Stimulated activated CD8-positive, alpha-beta memory T cell treated with anti-CD3 and anti-CD28 coated beads, Interleukin-12 subunit alpha, Interleukin-12 subunit beta, amount 100 ng/mL, for 24 hours (primary cell): Measurements from ENCODE around the gene DSTN.

ENCODE experiments used
- DNase-seq: peaks from one replicate; pipeline ENCODE4 v3.0.0-alpha.2; 2020; ENCODE audit errors: extremely low read depth

Gene DSTN

DNA sequence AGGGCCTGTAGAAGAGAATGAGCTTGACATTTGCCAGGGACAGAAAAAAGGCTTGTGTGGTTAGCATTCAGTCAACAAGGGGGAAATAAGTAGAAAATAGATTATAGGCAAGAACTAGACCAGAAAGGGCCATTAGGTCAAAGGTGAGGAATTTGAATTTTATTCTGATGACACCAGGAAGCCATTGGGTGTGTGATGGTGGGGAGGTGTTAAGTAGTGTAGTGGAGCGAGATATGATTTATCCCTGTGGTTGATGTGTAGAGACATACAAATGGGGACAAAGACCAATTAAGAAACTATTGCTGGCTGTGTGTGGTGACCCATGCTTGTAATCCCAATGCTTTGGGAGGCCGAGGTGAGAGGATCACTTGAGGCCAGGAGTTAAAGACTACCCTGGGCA, 11.0 kb downstream of the DSTN start:
- no peak for DNase-seq

DNA sequence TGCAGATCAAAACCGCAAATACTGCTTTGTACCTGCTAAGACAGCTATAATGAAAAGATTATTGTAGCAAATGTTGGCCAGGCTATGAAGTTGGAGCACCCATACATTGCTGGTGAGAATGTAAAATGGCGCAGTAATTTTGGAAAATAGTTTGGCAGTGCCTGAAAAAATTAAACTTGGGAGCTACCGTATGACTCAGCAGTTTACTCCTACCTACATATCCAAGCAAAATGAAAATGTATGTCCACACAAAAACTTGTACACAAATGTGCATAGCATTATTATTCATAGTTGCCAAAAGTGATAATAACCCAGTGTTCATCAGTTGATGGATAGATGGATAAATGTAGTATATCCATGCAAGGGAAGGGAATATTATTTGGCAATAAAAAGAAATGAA, 13.3 kb downstream of the DSTN start:
- DNase-seq, result no peak

DNA sequence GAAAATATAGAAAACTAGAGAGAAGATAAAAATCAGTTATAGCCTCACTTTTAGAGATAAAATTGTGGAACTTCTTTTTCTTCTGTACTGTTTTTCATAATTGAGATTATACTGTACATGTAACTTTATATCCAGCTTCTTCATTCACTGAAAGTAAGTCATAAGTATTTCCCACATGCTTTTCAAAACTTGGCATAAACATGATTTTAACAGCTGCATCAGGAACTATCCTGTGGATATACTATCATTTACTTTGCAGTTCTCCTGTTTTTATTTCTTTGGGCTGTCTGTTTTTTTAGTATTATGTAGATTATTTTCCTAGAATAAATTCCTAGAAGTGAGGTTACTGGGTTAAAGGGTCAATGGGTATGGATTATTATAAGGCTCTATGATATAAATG, 14.8 kb downstream of the DSTN start:
- DNase-seq, result no peak

DNA sequence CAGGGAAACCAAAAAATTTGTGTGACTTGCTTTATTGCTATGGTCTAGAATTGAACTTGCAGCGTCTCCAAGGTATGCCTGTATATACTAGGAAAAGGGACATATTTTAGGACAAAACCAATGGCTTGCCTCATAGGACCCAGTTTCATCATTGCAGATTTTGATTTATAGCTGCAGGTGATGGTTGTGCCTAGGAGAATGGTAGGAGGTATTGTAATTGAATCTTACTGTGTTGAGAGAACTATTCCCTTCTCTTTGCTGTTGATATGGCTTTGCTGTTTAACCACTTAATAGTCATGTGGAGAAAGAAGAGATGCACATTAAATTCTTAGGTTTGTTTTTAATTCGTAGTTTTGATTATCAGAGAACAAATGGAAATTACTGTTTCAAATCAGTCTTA, 16.4 kb downstream of the DSTN start:
- DNase-seq, result no peak

DNA sequence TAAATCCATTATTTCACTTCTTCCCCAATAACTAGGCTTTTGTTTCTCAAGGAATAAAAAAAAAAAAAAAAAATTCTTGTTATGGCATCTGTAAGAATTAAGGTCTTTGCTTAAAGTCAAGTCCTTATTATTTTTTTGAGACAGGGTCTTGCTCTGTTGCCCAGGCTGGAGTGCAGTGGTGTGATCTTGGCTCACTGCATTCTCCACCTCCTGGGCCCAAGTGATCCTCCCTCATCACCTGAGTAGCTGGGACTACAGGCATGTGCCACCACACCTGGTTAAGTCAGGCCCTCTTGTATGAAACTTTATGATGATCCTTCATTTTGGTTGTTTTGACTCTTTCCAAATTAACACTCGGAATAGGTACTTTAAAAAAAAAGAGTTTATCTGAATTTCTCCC, 17.3 kb downstream of the DSTN start:
- DNase-seq, result no peak

DNA sequence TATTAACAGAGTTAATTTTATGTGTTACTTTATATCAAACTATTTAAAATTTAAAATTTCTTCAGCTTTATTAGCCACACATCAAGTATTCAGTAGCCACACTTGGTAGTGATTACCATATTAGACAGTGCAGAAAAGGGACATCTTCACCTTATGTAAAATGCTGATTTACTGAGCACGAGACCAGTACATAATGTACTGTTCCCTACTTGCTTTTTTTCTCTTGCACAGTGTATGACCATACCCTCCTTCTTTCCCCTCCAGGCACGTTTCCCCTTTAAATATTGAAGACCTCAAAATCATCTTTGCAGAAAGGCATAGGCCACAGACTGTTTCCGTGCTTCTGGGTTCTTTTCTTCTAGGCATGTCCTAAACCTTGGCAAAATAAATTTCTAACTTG, 17.9 kb downstream of the DSTN start:
- no peak for DNase-seq

DNA sequence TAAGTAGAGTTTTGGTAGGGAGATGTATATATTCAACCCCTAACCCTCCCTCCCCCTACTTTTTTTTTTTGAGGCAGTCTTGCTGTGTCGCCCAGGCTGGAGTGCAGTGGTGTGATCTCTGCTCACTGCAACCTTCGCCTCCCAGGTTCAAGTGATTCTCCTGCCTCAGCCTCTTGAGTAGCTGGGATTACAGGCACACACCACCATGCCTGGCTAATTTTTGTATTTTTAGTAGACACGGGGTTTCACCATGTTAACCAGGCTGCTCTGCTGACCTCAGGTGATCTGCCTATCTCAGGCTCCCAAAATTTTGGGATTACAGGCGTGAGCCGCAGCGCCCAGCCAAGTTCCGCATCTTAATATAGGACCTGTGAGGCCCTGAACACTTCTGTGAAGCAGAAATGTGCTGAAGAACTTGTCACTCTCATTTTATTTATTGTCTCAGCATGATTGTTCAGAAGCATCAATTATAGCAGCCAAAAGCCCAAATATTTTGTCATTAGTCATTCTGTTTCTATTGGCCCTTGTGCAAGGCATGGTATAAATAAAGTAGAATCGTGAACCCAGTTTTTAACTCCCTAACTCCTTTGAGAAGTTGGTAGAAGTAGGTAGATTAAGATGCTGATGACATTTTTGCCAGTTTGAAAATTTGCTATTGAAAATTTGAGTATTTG, 19.4 kb downstream of the DSTN start:
- no peak for DNase-seq

DNA sequence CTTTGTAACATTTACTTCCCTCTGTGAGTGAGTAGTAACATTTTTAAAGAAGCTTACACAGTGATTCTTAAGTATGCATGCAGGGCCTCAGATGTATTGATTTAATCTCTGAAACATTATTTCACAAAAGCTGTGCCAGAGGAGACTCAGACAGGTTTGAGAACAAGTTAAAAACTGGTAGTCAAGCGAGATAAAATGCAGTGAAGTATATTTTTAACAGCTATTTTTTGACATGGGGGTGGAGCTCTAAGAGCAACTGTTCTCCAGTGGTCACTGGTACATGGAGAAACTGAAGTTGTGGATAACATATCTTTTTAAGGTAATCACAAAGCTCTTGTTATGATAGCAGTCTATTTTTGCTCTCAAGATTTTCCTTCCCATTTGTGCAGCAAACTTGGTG, 20.4 kb downstream of the DSTN start:
- no peak for DNase-seq

DNA sequence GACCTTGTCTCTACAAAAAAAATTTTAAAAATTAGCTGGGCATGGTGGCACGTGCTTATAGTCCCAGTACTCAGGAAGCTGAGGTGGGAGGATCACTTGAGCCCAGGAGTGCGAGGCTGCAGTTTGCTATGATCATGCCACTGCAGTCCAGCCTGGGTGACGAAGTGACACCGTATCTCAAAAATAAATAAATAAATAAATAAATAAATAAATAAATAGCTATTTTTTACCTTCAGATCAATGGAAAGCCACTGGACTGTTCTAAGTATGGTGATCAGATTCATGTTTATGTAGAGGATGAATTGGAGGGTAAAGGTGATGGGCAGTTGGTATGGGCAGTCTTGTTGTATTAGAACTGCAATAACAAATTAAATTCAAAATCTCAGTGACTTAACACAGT, 24.0 kb downstream of the DSTN start:
- no peak for DNase-seq

DNA sequence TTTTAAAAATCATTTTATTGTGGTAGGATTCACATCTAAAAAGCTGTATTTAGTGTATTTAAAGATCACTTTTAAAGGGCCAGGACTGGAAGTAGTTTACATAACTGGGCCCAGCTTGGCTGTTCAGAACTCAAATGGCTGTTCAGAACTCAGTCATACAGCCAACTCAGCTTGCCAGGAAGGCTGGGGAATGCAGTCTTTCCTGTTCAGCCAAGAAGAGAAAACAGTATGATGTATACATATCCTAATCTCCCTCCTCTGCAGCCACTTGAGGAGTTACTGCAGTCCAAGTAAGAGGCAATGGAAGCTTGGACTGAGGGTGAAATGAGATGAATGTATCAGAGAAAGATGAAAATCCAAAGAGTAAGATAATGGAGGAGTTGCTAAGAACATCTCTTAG, 24.6 kb downstream of the DSTN start:
- no peak for DNase-seq

DNA sequence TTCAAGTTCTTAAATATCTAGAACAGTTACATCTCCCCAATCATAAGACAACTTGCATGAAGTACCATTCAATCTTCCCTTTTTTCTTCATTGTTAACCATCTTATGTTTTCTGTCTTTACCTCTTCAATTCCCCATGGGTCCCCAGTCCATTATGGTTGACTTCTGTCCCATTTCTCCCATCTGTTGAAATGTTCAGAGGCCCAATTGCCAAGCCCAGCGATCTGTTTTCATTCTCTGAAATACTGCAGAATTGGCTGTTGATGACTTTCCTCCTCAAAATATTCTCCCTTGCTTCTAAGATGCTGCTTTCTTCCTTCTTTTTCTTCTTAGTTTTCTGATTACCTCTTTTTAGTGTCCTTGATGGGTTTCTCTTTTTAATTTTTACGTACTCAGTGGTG, 26.0 kb downstream of the DSTN start:
- no peak for DNase-seq

DNA sequence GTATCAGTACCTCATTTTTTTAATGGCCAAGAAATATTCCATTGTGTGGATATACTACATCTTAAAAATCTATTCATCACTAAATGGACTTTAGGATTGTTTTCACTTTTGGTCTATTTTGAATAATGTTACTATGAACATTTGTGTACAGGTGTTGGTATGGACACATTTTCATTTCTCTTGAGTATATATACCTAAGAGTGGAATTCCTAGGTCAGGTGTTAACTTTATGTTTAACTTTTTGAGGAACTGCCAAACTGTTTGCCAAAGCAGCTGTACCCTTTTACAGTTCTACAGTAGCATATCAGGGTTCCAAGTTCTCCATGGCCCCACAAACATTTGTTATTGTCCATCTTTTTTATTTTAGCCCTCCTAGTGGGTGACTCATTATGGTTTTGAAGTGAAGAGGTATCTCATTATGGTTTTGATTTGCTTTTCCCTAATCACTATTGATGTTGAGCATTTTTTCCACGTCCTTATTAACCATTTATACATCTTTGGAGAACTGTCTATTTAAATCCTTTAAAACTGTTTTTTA, 28.2 kb downstream of the DSTN start:
- no peak for DNase-seq

DNA sequence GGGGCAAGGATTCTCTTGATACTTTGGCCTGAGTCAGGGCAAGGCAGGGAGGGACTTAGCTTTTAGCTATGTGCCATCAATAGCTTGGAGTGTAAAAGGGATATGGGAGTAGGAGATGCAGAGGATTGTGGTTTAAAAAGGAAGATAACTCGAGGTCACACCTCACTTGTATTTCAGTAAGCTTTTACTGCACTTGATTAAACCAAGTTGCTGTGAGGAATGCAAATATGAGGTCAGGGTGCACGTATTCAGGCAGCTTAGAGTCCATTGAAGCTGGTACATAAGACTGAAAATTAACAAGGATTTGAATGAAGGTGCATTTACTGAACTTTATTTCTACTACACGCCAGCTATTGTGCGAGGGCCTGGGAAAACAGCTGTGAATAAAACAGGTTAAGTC, 32.1 kb downstream of the DSTN start:
- DNase-seq, result no peak

DNA sequence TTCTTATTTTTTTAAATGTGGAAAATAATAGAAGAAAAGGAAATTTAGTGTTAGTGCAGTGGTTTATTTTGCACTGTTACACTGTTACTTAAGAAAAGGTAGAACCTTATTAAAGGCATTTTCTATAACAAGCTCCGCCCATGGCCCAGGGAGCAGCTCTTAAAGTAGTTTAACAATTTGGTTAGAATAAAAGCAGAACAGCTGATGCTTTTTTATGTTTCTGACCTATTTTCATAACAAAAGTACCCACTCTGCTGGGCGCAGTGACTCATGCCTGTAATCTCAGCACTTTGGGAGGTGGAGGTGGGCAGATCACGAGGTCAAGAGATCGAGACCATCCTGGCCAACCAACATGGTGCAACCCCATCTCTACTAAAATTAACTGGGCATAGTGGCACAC, 32.6 kb downstream of the DSTN start:
- DNase-seq, result no peak

DNA sequence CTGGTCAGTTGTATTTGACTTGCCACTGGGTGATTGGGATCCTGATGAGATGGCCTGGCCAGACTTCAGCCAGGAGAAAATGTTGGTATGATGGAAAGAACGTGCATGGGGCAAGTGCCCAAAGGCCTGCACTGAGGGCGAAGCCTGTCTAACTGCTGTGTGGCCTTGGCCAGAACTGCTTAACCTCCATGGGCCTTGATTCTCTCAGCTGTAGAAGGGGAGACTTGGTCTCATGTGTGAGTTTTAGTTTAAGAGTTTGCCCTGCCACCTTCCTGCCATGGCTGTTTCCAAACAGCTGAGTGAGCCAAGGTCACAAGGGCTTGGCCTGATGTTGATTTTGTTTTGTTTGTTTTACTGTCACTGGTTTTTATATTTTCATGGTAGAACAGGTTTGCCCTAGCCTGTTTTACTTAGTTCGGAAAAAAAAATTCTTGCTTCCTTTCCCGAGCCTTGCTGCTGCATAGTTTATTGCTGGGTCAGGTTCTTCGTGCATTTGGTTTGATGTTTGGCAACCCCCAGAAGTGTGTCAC, 35.3 kb downstream of the DSTN start:
- DNase-seq, result no peak

DNA sequence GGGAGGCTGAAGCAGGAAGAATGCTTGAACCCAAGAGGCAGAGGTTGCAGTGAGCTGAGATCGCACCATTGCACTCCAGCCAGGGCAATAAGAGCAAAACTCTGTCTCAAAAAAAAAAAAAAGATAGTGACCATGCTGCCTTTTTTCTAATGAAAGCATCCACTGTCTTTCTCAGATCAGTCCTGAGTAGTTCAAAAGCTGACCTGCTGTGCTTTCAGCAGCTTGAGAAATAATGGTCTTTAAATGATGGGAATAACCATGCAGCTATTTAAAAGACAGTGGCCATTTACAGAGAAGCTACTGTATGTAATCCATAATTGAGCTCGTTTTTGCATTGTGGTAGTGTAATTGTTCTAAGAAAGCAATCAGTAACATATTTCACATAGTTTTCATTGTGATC, 36.1 kb downstream of the DSTN start:
- no peak for DNase-seq

DNA sequence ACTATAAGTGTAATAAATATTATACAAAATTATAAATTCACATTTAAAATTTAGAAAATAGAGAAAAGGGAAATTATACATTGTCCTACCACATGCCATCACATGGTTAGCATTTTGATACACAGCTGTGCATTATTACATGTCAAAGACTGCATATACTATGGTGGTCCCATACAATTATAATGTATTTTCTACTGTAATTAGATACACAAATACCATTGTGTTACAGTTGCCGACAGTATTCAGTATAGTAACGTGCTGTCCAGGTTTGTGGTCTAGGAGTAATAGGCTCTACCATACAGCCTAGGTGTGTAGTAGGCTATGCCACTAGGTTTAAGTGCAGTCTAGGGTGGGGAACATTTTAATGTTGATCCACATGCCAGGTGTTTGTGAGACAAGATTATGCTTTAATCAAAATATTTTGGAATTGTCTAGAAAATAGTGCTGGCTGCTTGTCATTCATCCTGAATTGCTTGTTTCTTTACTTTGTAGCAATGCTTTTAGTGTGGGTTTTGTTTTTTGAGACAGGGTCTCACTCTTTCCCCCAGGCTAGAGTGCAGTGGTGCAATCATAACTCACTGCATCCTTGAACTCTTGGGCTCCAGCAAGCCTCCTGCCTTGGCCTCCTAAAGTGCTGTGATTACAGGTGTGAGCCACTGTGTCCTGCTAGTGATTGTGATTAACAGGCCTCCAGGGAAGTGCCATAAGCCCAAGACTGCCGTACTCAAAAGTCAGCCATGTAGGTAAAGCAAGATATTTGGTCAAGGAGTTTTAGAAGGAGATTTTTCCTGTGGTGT, 39.0 kb downstream of the DSTN start:
- no peak for DNase-seq

DNA sequence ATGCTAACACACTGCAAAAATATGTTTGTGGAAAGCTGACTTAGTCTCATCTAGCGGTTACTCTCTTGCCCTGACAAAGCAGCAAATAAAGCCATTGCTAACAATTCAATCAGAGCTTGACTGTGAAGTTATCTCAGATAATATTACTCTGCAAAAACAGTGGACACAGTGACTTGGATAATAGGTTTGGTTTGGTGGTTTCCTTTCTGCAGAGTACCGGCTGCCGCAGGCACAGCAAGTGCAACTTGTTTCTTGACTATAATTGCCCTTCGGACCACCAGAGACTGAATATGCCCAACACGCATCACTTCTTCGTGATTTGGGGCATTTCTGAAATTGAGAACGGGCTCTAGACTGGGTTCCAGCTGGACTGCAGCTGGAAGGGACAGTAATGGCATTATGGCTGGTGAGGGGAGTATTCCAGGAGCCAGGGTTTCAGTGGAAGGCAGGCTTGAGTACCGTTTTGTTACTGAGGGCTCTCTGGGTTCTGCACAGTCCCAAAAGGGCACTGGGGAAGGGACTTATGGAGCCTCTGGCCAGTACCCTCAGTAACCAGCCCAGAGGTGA, 40.0 kb downstream of the DSTN start:
- DNase-seq, result no peak

DNA sequence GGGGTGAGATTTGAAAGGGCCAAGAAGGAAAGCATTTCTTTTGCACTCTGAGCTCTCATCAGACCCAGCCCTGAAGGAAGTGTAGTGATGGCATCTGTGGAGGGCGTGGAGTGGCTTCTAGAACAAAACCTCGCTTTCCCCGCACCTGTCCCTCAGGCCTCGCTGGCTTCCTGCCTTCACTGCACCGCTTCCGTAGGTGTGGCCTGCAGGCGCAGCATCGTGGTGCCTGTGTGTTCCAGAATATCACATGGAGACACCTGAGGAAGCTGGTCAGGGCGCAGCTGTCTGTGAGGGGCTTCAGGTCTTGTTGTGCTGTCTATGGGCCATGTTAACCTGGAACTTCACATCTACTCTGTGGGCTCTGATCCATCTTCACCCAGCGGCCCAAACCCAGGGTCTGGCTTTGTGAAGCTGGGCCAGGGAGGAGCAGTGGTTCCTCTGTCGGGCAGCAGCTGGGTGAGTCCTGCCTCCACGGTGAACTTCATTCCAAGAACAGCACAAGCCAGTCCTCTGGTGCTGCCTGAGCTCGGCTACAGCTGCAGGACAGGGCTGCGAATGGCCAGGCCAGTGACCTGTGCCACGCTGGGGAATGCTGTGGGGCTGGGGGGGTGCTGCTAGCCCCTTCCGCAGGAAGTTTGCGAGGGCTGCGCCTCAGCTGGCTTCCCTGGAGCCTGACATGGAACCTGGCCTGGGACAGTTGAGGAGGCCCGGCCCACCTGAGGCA, 40.9 kb downstream of the DSTN start:
- DNase-seq, result no peak

DNA sequence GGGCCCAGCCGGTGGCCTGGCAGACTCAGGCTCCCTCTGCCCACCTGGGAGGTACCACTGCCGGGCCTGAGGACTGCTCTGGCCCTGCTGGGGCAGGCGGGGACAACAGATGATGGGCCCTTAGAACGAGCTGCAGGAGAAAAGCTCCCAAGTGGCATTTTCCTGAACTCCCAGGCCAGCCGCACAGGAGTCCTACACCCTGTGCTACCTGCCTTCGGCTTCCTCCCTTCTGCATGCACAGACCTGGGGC, 41.3 kb downstream of the DSTN start:
- no peak for DNase-seq

DNA sequence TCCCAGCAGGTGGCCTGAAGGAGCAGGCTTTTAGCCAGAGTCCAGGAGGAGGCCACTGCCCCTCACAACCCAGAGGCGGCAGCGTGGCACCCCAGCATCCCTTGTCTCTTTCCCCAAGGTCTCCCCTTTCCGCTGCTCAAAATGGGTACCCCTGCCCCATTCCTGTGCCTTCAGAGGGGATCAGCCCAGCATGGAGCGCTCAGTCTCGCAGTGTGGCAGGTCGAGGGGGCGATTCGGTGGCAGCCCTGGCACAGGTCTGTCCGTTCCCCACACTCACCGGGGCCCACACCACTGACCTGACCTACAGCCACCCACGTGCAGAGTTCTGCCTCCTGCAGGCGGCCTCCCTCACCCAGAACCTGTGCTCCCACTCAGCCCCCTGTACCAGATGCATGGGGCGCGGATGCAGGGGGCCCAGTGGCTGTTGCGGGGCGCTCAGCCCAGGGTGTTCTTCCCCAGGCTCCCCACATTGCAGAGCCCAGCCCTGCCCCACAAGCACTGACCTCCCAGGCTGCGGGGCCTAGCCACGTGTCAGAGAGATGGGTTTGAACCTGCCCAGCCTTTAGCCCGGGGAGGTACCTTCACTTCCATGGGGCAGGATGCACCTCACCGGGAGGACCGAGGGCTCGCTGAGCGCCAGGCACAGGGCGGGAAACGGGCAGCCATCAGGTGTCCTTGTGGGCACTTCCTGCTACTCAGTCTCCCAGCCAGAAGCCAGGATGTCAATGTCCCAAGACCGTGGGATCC, 41.8 kb downstream of the DSTN start:
- no peak for DNase-seq
